K562 (cell line): ENCODE measurements around the gene ILF2. TPM values are rescaled to one million over a fixed set of nuclear protein-coding genes. Genes with fewer than 3 reads are reported as not detected.

Source experiments
- CC2D1A ChIP-seq: fragments of 450-650 bp; IDR thresholded peaks from 2 replicates; pipeline ENCODE4 v1.6.1; 2017; ENCODE audit warnings: mild to moderate bottlenecking
- EGR1 ChIP-seq: fragments of 450-650 bp; conservative IDR thresholded peaks from 2 replicates; pipeline ENCODE4 v1.6.1; 2017; ENCODE audit warnings: mild to moderate bottlenecking
- ETS2 ChIP-seq: IDR thresholded peaks from 2 replicates; pipeline ENCODE4 v1.6.1; 2016; ENCODE audit warnings: borderline replicate concordance, missing genetic modification characterization, mild to moderate bottlenecking, moderate library complexity, missing compliant biosample characterization; ENCODE audit not compliant: poor library complexity, severe bottlenecking
- FOXJ3 ChIP-seq: sonication (generic); formaldehyde crosslinking; IDR thresholded peaks from 2 replicates; pipeline ENCODE4 v1.4.0; 2020; ENCODE audit warnings: mild to moderate bottlenecking, missing genetic modification reagents
- HDAC2 ChIP-seq: fragments of 450-650 bp; IDR thresholded peaks from 2 replicates; pipeline ENCODE4 v1.6.1; 2016; ENCODE audit warnings: mild to moderate bottlenecking
- KLF13 ChIP-seq: fragments of 450-650 bp; IDR thresholded peaks from 2 replicates; pipeline ENCODE4 v1.6.1; 2016; ENCODE audit warnings: missing genetic modification characterization, low read depth, mild to moderate bottlenecking, missing compliant biosample characterization, moderate library complexity, borderline replicate concordance
- RAD21 ChIP-seq, 2 experiments: fragments of 250-450 bp in 1 of 2; fragments of 450-650 bp in 1 of 2; sonication (Bioruptor Pico) in 1 of 2; formaldehyde crosslinking in 1 of 2; IDR thresholded peaks in 1 of 2; conservative IDR thresholded peaks in 1 of 2; 2 replicates each; pipeline versions ENCODE4 v1.4.0 to v1.8.0; 2020 to 2022; ENCODE audit warnings: mild to moderate bottlenecking in 2 of 2, moderate library complexity in 1 of 2
- RCOR1 ChIP-seq, 2 experiments: IDR thresholded peaks; 2 replicates each; pipeline ENCODE4 v1.6.1; 2012; ENCODE audit warnings: low read depth in 2 of 2, low read length in 2 of 2, borderline replicate concordance in 1 of 2, improper control_type of control experiment in 1 of 2
- SMARCA5 ChIP-seq: fragments of 450-650 bp; IDR thresholded peaks from 2 replicates; pipeline ENCODE4 v1.6.1; 2016
- SMC3 ChIP-seq: conservative IDR thresholded peaks from 2 replicates; pipeline ENCODE4 v1.6.1; 2011; ENCODE audit warnings: low read depth, low read length, improper control_type of control experiment; ENCODE audit not compliant: insufficient read depth
- STAG1 ChIP-seq: sonication (generic); formaldehyde crosslinking; IDR thresholded peaks from 2 replicates; pipeline ENCODE4 v1.5.0; 2020; ENCODE audit warnings: missing genetic modification reagents, borderline replicate concordance
- TEAD1 ChIP-seq, 2 experiments: fragments of 450-650 bp in 1 of 2; sonication (generic) in 1 of 2; formaldehyde crosslinking; IDR thresholded peaks; 2 replicates each; pipeline versions ENCODE4 v1.4.0 to v1.8.0; 2020 to 2022; ENCODE audit warnings: mild to moderate bottlenecking in 2 of 2, missing genetic modification reagents in 1 of 2
- TOE1 ChIP-seq, 2 experiments: fragments of 450-650 bp in 1 of 2; sonication (generic) in 1 of 2; formaldehyde crosslinking in 1 of 2; IDR thresholded peaks; 2 replicates each; pipeline versions ENCODE4 v1.7.1 to v1.8.0; 2016 to 2022; ENCODE audit warnings: borderline replicate concordance in 2 of 2, mild to moderate bottlenecking in 2 of 2, antibody characterized with exemption in 1 of 2, inconsistent platforms in 1 of 2, low read depth in 1 of 2, missing genetic modification reagents in 1 of 2, moderate library complexity in 1 of 2
- ZBTB2 ChIP-seq: fragments of 450-650 bp; IDR thresholded peaks from 2 replicates; pipeline ENCODE4 v1.6.1; 2016; ENCODE audit warnings: antibody characterized with exemption
- ZBTB7A ChIP-seq: IDR thresholded peaks from 2 replicates; pipeline ENCODE4 v1.6.1; 2011; ENCODE audit warnings: low read depth, mild to moderate bottlenecking, low read length, moderate library complexity, borderline replicate concordance; ENCODE audit not compliant: control insufficient read depth
- ZNF280A ChIP-seq: fragments of 450-650 bp; IDR thresholded peaks from 2 replicates; pipeline ENCODE4 v1.6.1; 2018; ENCODE audit warnings: mild to moderate bottlenecking, low read depth; ENCODE audit not compliant: partially characterized antibody
- polyA plus RNA-seq, 8 experiments: library from polyadenylated mRNA; depleted of rRNA in 4 of 8; stranded (reverse) in 5 of 8; unstranded in 3 of 8; fragments of >200 nt; fragmentation: Nextera tagmentation in 2 of 8; fragmentation: Illumina TruSeq in 1 of 8; extraction: Ambion mirVana in 2 of 8; extraction: Trizol in 1 of 8; gene quantifications; 2 replicates each; pipeline versions ENCODE4 v1.2.1 to v1.2.3, GENCODE V29; 2011 to 2014; ENCODE audit warnings: inconsistent platforms in 1 of 8, missing spikeins in 1 of 8
- total RNA-seq, 7 experiments: library from RNA; depleted of rRNA in 6 of 7; stranded (reverse); fragments of >200 nt in 6 of 7; fragmentation: Illumina TruSeq in 2 of 7; extraction: Trizol in 2 of 7; gene quantifications; 2 replicates each; pipeline versions ENCODE4 v1.2.1 to v1.2.3, GENCODE V29; 2011 to 2021; ENCODE audit warnings: low replicate concordance in 1 of 7

The ILF2 gene
- total and polyA plus RNA-seq, 9 of the 15 experiments (the other 6 are each of a cell fraction or from before 2014, with no cell fraction given) = 282 to 726 (median 474) TPM

- TF ChIP-seq SMC3 (peak; percentile 77), RAD21 (CRISPR knock-in tag; conservative IDR thresholded peaks at IDR 0.05 in 1 of 2, IDR thresholded peaks at IDR 0.05 in 1 of 2) (peak; percentile 86 to 94), SMARCA5 (no peak), TOE1 (IDR thresholded peaks at IDR 0.05; ENCODE audit: borderline replicate concordance) (no peak), TOE1 (CRISPR knock-in tag; IDR thresholded peaks at IDR 0.05; ENCODE audit: borderline replicate concordance, low read depth) (no peak), ZNF280A (no peak), EGR1 (peak; percentile 34), RCOR1 (IDR thresholded peaks at IDR 0.05; ENCODE audit: borderline replicate concordance in 1 of 2, low read depth in 2 of 2, low read length in 2 of 2) (0 out of 4 replicates have a peak, but pooled peaks of 1 of the 2 experiments have one; percentile 31), ETS2 (tag) (no peak), CC2D1A (peak; percentile 64), KLF13 (tag) (no peak), ZBTB2 (no peak), FOXJ3 (no peak), TEAD1 (CRISPR knock-in tag; IDR thresholded peaks at IDR 0.05) (0 out of 4 replicates have a peak, but pooled peaks of 1 of the 2 experiments have one; percentile 22), ZBTB7A (peak; percentile 92), STAG1 (CRISPR knock-in tag) (peak; percentile 67; the same call in 1 of the 2 replicates), HDAC2 (no peak)
Measured at GRCh38 chr1:153677718-153678518, 7.1 kb upstream of the ILF2 start (continued).
